Activated naive CD4-positive, alpha-beta T cell treated with anti-CD3 and anti-CD28 coated beads, Interleukin-2, amount 10 ng/mL, durations not matched to agents 7 days and 5 days (primary cell): Measurements from ENCODE around the gene DIPK1C.

Experiments used
- CTCF ChIA-PET: fragments of 350-600 bp; sonication (Branson Sonifier 250); formaldehyde crosslinking; loops from one replicate; lab custom pipeline; 2021; ENCODE audit warnings: antibody characterized with exemption; lab: Charles Lee
- DNase-seq: peaks from one replicate; pipeline ENCODE4 v3.0.0-alpha.2; 2020
- H3K27ac Mint-ChIP-seq: one replicate; pipeline ENCODE4 v1.8.0; 2021; ENCODE audit warnings: mild to moderate bottlenecking, moderate library complexity, mixed read lengths
- H3K27me3 Mint-ChIP-seq: one replicate; pipeline ENCODE4 v1.8.0; 2021; ENCODE audit warnings: mild to moderate bottlenecking, mixed read lengths
- H3K36me3 Mint-ChIP-seq: one replicate; pipeline ENCODE4 v1.8.0; 2021; ENCODE audit warnings: mixed read lengths
- H3K4me1 Mint-ChIP-seq: one replicate; pipeline ENCODE4 v1.8.0; 2021; ENCODE audit warnings: mixed read lengths
- H3K4me3 Mint-ChIP-seq: one replicate; pipeline ENCODE4 v1.8.0; 2021; ENCODE audit warnings: mild to moderate bottlenecking, moderate library complexity, mixed read lengths
- H3K9me3 Mint-ChIP-seq: one replicate; pipeline ENCODE4 v1.8.0; 2021; ENCODE audit warnings: mixed read lengths

The DIPK1C gene

GRCh38 chr18:74495581-74496507 is 38.7 kb upstream of the DIPK1C start, which contains the start of gene CNDP2:
CNDP2 (plus strand) TSS chr18:74496363; CDS start chr18:74499974, 3,611 bp downstream.
- H3K9me3 Mint-ChIP-seq = no peaks in the 10 kb centered on the region
- H3K4me3 Mint-ChIP-seq = peak within 1 kb of the TSS; percentile 82
- peaks cover 53% of the 10 kb centered on the region for H3K4me1 Mint-ChIP-seq
- peak; percentile 100 for DNase-seq
- H3K36me3 Mint-ChIP-seq = peaks cover 18% of the 10 kb centered on the region
- CTCF ChIA-PET = interaction anchor here (0.9 to 6.6 kb wide), 6 partner anchors 56 to 432 kb away, joined by 3 to 173 read pairs (median 4); no protein-coding TSS in a partner anchor
- peaks cover 23% of the 10 kb centered on the region for H3K27me3 Mint-ChIP-seq
- H3K27ac Mint-ChIP-seq = peak within 1 kb of the TSS; percentile 95

- peak overlapping the region; percentile 32 for H3K4me3 Mint-ChIP-seq
- H3K27me3 Mint-ChIP-seq = peaks cover 23% of the 10 kb centered on the region
- CTCF ChIA-PET = interaction anchor here (1.5 to 6.6 kb wide), 4 partner anchors 21 to 152 kb away, joined by 4 to 173 read pairs (median 30); no protein-coding TSS in a partner anchor
- peaks cover 41% of the 10 kb centered on the region for H3K4me1 Mint-ChIP-seq
- H3K36me3 Mint-ChIP-seq = peaks cover 11% of the 10 kb centered on the region
- no peaks in the 10 kb centered on the region for H3K9me3 Mint-ChIP-seq
- no peak overlapping the region for H3K27ac Mint-ChIP-seq
- DNase-seq = no peak
Measured at GRCh38 chr18:74494514-74494913, 37.4 kb upstream of the DIPK1C start.

GRCh38 chr18:74493689-74494088 is 36.6 kb upstream of the DIPK1C start:
- peaks cover 33% of the 10 kb centered on the region for H3K4me1 Mint-ChIP-seq
- no peak overlapping the region for H3K4me3 Mint-ChIP-seq
- H3K27me3 Mint-ChIP-seq = peaks cover 29% of the 10 kb centered on the region
- DNase-seq = peak; percentile 82
- CTCF ChIA-PET = interaction anchor here (0.6 to 6.6 kb wide), 23 partner anchors 9 to 411 kb away, joined by 3 to 173 read pairs (median 5); partner anchors contain the start of gene DIPK1C
- peaks cover 11% of the 10 kb centered on the region for H3K36me3 Mint-ChIP-seq
- no peak overlapping the region for H3K27ac Mint-ChIP-seq
- no peaks in the 10 kb centered on the region for H3K9me3 Mint-ChIP-seq

GRCh38 chr18:74492259-74492658 is 35.2 kb upstream of the DIPK1C start:
- DNase-seq = peak; percentile 11
- H3K27me3 Mint-ChIP-seq = peaks cover 36% of the 10 kb centered on the region

GRCh38 chr18:74489676-74490075 is 32.6 kb upstream of the DIPK1C start:
- Mint-ChIP-seq H3K4me1 (peaks cover 19% of the 10 kb centered on the region), H3K27me3 (peaks cover 37% of the 10 kb centered on the region), H3K36me3 (no peaks in the 10 kb centered on the region), H3K4me3 (no peak overlapping the region), H3K9me3 (no peaks in the 10 kb centered on the region), H3K27ac (no peak overlapping the region)
- CTCF ChIA-PET = no interaction called here
- peak; percentile 1 for DNase-seq

More at GRCh38 chr18:74492259-74492658, 35.2 kb upstream of the DIPK1C start:
- Mint-ChIP-seq H3K9me3 (no peaks in the 10 kb centered on the region), H3K4me3 (no peak overlapping the region), H3K36me3 (peaks cover 6% of the 10 kb centered on the region), H3K27ac (no peak overlapping the region), H3K4me1 (peaks cover 19% of the 10 kb centered on the region)
- CTCF ChIA-PET = interaction anchor here (0.6 to 6.6 kb wide), 8 partner anchors 15 to 295 kb away, joined by 3 to 173 read pairs (median 4); no protein-coding TSS in a partner anchor

- Mint-ChIP-seq H3K4me1 (peaks cover 20% of the 10 kb centered on the region), H3K4me3 (no peak overlapping the region), H3K27ac (no peak overlapping the region), H3K27me3 (peaks cover 39% of the 10 kb centered on the region), H3K36me3 (no peaks in the 10 kb centered on the region), H3K9me3 (no peaks in the 10 kb centered on the region)
- DNase-seq = peak; percentile 5
- CTCF ChIA-PET = no interaction called here
Measured at GRCh38 chr18:74488864-74489263, 31.8 kb upstream of the DIPK1C start.

GRCh38 chr18:74488354-74488753 is 31.2 kb upstream of the DIPK1C start:
- CTCF ChIA-PET = no interaction called here
- Mint-ChIP-seq H3K4me3 (no peak overlapping the region), H3K27ac (no peak overlapping the region), H3K4me1 (peaks cover 17% of the 10 kb centered on the region), H3K9me3 (no peaks in the 10 kb centered on the region), H3K27me3 (peaks cover 34% of the 10 kb centered on the region), H3K36me3 (no peaks in the 10 kb centered on the region)
- DNase-seq = peak; percentile 1

GRCh38 chr18:74486119-74486849 is 29.2 kb upstream of the DIPK1C start:
- no peak overlapping the region for H3K4me3 Mint-ChIP-seq
- peaks cover 17% of the 10 kb centered on the region for H3K4me1 Mint-ChIP-seq
- H3K27me3 Mint-ChIP-seq = peaks cover 30% of the 10 kb centered on the region
- H3K9me3 Mint-ChIP-seq = no peaks in the 10 kb centered on the region
- no peak for DNase-seq
- no peak overlapping the region for H3K27ac Mint-ChIP-seq
- CTCF ChIA-PET = interaction anchor here (1.7 kb wide), 1 partner anchor 132 kb away, joined by 8 read pairs; no protein-coding TSS in a partner anchor
- no peaks in the 10 kb centered on the region for H3K36me3 Mint-ChIP-seq

GRCh38 chr18:74482697-74483096 is 25.6 kb upstream of the DIPK1C start:
- Mint-ChIP-seq H3K4me3 (no peak overlapping the region), H3K4me1 (peaks cover 17% of the 10 kb centered on the region), H3K27me3 (peaks cover 27% of the 10 kb centered on the region), H3K9me3 (no peaks in the 10 kb centered on the region), H3K27ac (no peak overlapping the region), H3K36me3 (no peaks in the 10 kb centered on the region)
- no peak for DNase-seq
- CTCF ChIA-PET = interaction anchor here (1.5 kb wide), 1 partner anchor 11 kb away, joined by 6 read pairs; no protein-coding TSS in a partner anchor

GRCh38 chr18:74480149-74480651 is 23.1 kb upstream of the DIPK1C start:
- CTCF ChIA-PET = no interaction called here

GRCh38 chr18:74479486-74480148 is 22.5 kb upstream of the DIPK1C start:
- DNase-seq = no peak
- CTCF ChIA-PET = no interaction called here
- H3K9me3 Mint-ChIP-seq = no peaks in the 10 kb centered on the region
- no peaks in the 10 kb centered on the region for H3K36me3 Mint-ChIP-seq
- H3K4me1 Mint-ChIP-seq = peaks cover 3% of the 10 kb centered on the region
- no peak overlapping the region for H3K27ac Mint-ChIP-seq
- peaks cover 33% of the 10 kb centered on the region for H3K27me3 Mint-ChIP-seq
- H3K4me3 Mint-ChIP-seq = no peak overlapping the region

More at GRCh38 chr18:74480149-74480651, 23.1 kb upstream of the DIPK1C start:
- no peak overlapping the region for H3K4me3 Mint-ChIP-seq
- no peak for DNase-seq
- no peaks in the 10 kb centered on the region for H3K36me3 Mint-ChIP-seq
- H3K27me3 Mint-ChIP-seq = peaks cover 29% of the 10 kb centered on the region
- peaks cover 7% of the 10 kb centered on the region for H3K4me1 Mint-ChIP-seq
- H3K9me3 Mint-ChIP-seq = no peaks in the 10 kb centered on the region
- H3K27ac Mint-ChIP-seq = no peak overlapping the region

- Mint-ChIP-seq H3K4me3 (no peak overlapping the region), H3K36me3 (no peaks in the 10 kb centered on the region), H3K4me1 (no peaks in the 10 kb centered on the region), H3K27me3 (peaks cover 34% of the 10 kb centered on the region), H3K9me3 (no peaks in the 10 kb centered on the region), H3K27ac (no peak overlapping the region)
- no peak for DNase-seq
- CTCF ChIA-PET = interaction anchor here (1.0 kb wide), 1 partner anchor 14 kb away, joined by 4 read pairs; no protein-coding TSS in a partner anchor
Measured at GRCh38 chr18:74478880-74479279, 21.8 kb upstream of the DIPK1C start.

- Mint-ChIP-seq H3K27me3 (peaks cover 34% of the 10 kb centered on the region), H3K4me3 (no peak overlapping the region)
- CTCF ChIA-PET = interaction anchor here (1.0 kb wide), 1 partner anchor 15 kb away, joined by 4 read pairs; no protein-coding TSS in a partner anchor
Measured at GRCh38 chr18:74478316-74478715, 21.2 kb upstream of the DIPK1C start.

More at GRCh38 chr18:74478316-74478715, 21.2 kb upstream of the DIPK1C start:
- DNase-seq = no peak
- Mint-ChIP-seq H3K27ac (no peak overlapping the region), H3K36me3 (no peaks in the 10 kb centered on the region), H3K9me3 (no peaks in the 10 kb centered on the region), H3K4me1 (no peaks in the 10 kb centered on the region)
